Measurements from ENCODE around the gene ATG101.
A peak's percentile ranks its signal among the peaks of the same experiment; 100 is the strongest.

GRCh38 chr12:52050758-52051541 lies 18.8 kb upstream of the ATG101 start, which contains the start of gene NR4A1:
- TF ChIP-seq CTCF (IDR thresholded peaks at IDR 0.05) (peak in 2 of 3 donors; percentile 11 to 46), POLR2A (IDR thresholded peaks at IDR 0.05) (peak; percentile 98)
